ENCODE measurements around the gene SF3B3.
"Not testable (repeated sequence)": the region's sequence is repeated elsewhere in the genome, so short reads cannot be mapped to it uniquely, and the experiment has no call there.

Gene SF3B3

DNA sequence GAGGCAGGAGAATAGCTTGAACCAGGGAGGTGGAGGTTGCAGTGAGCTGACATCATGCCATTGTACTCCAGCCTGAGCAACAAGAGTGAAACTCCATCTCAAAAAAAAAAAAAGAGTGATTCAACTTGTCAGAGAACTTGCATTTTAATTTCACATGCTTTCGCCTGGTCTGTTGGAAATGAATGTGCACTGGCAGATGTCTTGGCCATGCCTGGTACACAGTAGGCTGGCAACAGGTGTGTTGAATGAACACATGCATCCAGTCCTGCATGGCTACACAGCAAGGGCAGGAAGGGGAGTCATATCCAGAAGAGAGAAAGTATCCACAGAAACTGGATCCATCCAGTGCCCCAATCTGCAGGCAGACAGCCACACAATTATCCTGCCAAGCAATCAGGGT lies 11.8 kb upstream of the SF3B3 start:
- DNase-seq (ENCODE audit: low read depth in 2 of 2): no peak

DNA sequence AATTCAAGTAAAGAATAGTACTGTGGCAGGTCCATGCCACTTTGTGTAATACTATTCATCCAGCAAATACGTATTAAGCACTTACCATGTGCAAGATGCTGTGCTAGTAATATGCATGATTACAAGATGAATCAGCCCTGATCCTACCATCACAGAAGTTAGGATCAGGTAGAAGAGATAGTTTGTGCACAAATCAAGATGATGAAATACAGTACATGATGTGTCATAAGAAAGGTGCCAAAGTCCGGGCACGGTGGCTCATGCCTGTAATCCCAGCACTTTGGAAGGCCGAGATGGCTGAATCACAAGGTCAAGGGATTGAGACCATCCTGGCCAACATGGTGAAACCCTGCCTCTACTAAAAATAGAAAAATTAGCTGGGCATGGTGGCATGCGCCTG lies 11.2 kb upstream of the SF3B3 start:
- no peak for DNase-seq (ENCODE audit: low read depth in 2 of 2)

DNA sequence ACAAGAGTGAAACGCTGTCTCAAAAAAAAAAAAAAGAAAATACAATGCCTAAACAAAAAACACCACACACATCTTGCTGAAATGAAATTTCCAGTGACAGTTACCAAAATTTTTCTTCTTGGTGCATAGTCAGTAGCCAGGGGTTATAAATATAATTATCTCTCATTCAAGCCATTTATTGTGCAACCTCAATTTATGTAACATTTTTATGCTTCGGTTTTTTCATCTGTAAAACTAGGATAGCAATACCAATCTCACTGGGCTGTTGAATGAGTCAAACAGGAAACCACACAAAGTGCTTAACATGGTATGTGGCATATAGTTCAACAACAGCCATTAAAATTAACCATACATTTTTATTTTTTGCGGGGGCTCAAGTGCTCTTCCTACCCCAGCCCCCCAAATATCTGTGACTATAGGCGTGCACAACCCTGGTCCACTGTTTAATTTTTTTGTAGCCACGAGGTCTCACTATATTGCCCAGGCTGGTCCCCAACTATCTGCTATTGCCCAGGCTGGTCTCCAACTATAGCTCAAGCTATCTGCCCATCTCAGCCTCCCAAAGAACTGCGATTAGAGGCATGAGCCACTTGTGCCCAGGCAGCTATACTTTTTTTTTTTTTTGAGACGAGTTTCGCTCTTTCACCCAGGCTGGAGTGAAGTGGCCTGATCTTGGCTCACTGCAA lies 2.9 kb upstream of the SF3B3 start:
- DNase-seq (ENCODE audit: low read depth in 2 of 2): no peak

DNA sequence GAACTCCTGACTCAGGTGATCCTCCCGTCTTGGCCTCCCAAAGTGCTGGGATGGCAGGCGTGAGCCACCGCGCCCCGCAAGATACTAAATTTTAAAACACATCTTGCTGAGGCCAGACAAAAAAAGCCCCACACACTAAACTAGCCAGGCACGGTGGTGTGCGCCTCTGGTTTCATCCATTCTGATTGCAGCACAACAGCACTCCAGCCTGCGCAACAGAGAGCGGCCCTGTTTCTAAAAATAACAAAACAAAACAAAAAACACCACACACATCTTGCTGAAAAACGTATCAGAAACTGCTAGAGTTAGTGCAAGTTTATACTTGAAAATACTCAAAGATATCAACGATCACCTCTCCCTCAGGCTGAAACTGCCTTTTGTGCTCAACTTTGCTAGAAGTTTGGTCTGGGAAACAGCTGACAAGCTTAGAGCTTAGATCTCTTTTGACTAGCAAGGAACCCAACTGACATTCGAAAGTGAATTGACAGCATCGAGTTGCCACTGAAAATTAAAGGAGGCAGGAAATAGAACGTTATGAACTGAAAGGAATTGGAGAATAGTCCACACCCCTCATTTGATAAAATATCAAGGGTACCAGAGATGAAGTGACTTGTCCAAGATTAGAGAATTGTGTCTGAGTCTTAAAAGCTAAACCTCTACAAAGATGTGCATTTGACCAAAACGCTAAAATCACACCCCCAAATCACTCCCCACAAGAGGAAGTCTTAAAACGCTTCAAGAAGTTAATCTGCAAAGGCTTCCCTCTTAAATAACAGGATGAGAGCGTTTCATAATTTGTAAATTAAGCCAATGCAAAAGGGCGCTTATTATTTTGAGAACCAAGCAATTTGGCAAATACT lies 1.2 kb upstream of the SF3B3 start:
- no peak for DNase-seq (ENCODE audit: low read depth in 2 of 2)

- peak; percentile 82 to 87 for DNase-seq (ENCODE audit: low read depth in 2 of 2)
Measured at GRCh38 chr16:70523076-70523742, 407 bp upstream of the SF3B3 start, which contains the start of gene COG4. TSS of gene COG4 (minus strand) at chr16:70523554. CDS start at chr16:70523543, 11 bp downstream.

GRCh38 chr16:70524399-70524825 lies 796 bp downstream of the SF3B3 start:
- not testable (repeated sequence) for DNase-seq (ENCODE audit: low read depth in 2 of 2)

- no peak for DNase-seq (ENCODE audit: low read depth in 2 of 2)
Measured at GRCh38 chr16:70526403-70526802, 2.8 kb downstream of the SF3B3 start.

DNA sequence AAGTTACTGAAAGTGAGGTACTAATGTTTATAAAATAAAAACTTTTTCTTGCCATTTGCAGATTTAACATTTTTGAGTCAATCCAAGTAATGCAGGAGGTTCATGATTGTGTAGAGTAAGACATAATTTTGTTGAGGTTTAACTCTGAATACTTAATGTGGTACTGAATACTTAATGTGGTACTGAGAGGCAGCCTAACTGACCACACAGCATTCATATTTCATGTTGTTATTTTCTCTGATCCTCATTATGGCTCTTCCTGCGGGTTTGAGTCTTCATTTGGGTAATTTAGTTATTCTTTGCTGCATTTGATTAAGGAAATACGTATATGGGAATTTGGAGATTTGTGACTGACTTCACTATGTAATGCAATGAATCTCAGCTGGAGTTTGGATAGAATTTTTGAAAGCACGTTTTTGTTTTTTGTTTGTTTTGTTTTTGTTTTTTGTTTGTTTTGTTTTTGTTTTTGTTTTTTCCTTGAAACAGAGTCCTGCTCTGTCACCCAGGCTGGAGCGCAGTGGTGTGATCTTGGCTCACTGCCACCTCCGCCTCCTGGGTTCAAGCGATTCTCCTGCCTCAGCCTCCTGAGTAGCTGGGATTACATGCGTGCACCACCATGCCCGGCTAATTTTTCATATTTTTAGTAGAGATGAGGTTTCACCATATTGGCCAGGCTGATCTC lies 3.8 kb downstream of the SF3B3 start:
- no peak for DNase-seq (ENCODE audit: low read depth in 2 of 2)

- no peak for DNase-seq (ENCODE audit: low read depth in 2 of 2)
Measured at GRCh38 chr16:70529051-70529777, 5.6 kb downstream of the SF3B3 start.

DNA sequence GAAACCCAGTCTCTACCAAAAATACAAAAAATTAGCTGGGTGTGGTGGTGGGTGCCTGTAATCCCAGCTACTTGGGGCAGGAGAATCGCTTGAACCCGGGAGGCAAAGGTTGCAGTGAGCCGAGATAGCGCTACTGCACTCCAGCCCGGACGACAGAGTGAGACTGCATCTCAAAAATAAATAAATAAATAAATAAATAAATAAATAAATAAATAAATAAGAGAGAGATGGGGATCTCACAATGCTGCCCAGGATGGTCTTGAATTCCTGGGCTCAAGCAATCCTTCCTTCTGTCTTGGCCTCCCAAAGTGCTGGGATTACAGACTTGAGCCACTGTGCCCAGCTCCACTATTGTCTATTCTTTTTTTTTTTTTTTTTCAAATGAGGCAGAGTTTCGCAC lies 6.3 kb downstream of the SF3B3 start:
- not testable (repeated sequence) for DNase-seq (ENCODE audit: low read depth in 2 of 2)

GRCh38 chr16:70534971-70535370 lies 11.4 kb downstream of the SF3B3 start:
- no peak for DNase-seq (ENCODE audit: low read depth in 2 of 2)

DNA sequence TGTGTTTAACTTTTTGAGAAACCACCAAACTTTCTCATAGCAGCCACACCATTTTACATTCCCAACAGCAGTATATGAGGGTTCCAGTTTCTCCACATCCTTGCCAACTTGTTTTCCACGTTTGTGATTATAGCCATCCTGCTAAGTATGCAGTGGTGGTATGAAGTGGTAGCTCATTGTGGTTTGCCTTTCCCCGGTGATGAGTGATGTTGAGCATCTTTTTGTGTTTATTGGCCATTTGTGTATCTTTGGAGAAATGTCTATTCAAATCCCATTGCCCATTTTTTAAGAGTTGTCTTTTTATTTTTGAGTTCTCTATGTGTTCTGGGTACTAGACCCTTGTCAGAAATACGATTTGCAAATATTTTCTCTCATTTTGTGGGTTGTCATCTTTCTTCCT lies 17.4 kb downstream of the SF3B3 start:
- DNase-seq (ENCODE audit: low read depth in 2 of 2): no peak

GRCh38 chr16:70544548-70544947 lies 20.9 kb downstream of the SF3B3 start:
- DNase-seq (ENCODE audit: low read depth in 2 of 2): no peak

DNA sequence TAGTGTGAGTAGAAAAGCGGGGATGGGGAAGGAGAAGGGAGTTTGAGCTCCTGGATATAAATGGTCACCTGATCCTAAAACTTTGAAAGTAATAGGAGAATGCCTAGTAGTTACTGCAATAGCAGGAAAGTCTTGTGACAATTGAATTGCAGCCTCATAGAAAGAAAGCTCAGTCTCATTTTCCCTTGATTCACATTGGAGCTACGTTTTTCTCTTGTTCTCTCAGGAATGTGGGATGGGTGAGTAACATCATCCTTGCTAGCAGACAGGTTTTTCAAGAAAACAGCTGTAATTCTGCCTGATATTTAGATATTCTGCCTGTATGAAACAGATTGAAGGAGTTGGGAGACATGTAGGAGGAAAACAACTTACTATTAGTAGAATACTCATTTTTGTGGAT lies 25.3 kb downstream of the SF3B3 start:
- no peak for DNase-seq (ENCODE audit: low read depth in 2 of 2)

- no peak for DNase-seq (ENCODE audit: low read depth in 2 of 2)
Measured at GRCh38 chr16:70550082-70550481, 26.5 kb downstream of the SF3B3 start.

GRCh38 chr16:70551788-70552187 lies 28.2 kb downstream of the SF3B3 start:
- no peak for DNase-seq (ENCODE audit: low read depth in 2 of 2)

GRCh38 chr16:70552675-70553074 lies 29.1 kb downstream of the SF3B3 start:
- DNase-seq (ENCODE audit: low read depth in 2 of 2): no peak

- no peak for DNase-seq (ENCODE audit: low read depth in 2 of 2)
Measured at GRCh38 chr16:70553645-70554044, 30.0 kb downstream of the SF3B3 start.

- no peak for DNase-seq (ENCODE audit: low read depth in 2 of 2)
Measured at GRCh38 chr16:70556063-70556462, 32.4 kb downstream of the SF3B3 start.

GRCh38 chr16:70561623-70562022 lies 38.0 kb downstream of the SF3B3 start:
- no peak for DNase-seq (ENCODE audit: low read depth in 2 of 2)

DNA sequence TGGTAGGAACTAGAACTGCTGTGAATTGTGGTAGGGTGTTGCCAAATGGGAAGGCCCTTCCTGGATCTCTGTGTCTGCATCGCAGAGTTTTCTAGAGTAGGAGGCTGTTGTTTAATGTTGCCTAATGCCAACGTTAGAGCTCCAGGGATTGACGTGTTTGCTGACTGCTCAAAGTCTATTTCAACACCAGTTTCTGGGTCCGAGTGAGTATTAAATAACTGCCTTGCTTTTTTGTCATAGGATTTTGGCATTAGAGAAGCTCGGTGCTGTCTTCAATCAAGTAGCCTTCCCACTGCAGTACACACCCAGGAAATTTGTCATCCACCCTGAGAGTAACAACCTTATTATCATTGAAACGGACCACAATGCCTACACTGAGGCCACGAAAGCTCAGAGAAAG lies 40.0 kb downstream of the SF3B3 start:
- no peak for DNase-seq (ENCODE audit: low read depth in 2 of 2)

All from activated CD8-positive, alpha-beta memory T cell treated with anti-CD3 and anti-CD28 coated beads for 4 hours (primary cell).